ENCODE results near the gene ZDHHC18.
"Not testable (repeated sequence)": the region's sequence is repeated elsewhere in the genome, so short reads cannot be mapped to it uniquely, and the experiment has no call there.

The ZDHHC18 gene

GRCh38 chr1:26792924-26793323, 33.6 kb upstream of the ZDHHC18 start:
- Histone ChIP-seq H3K4me3 (ENCODE audit: low read depth, low read length) (no peak overlapping the region), H3K79me2 (ENCODE audit: control insufficient read depth, insufficient read depth, low read length, unreplicated experiment) (no peaks in the 10 kb centered on the region), H3K27me3 (ENCODE audit: insufficient read depth, low read length) (no peaks in the 10 kb centered on the region), H3K36me3 (ENCODE audit: insufficient read depth, low read length) (no peaks in the 10 kb centered on the region), H3K27ac (ENCODE audit: low read depth, low read length) (no peak overlapping the region), H3K4me1 (ENCODE audit: control insufficient read depth, insufficient read depth, low read length, unreplicated experiment) (peaks cover 16% of the 10 kb centered on the region), H2AFZ (ENCODE audit: low read length, unreplicated experiment) (no peak overlapping the region)

DNA sequence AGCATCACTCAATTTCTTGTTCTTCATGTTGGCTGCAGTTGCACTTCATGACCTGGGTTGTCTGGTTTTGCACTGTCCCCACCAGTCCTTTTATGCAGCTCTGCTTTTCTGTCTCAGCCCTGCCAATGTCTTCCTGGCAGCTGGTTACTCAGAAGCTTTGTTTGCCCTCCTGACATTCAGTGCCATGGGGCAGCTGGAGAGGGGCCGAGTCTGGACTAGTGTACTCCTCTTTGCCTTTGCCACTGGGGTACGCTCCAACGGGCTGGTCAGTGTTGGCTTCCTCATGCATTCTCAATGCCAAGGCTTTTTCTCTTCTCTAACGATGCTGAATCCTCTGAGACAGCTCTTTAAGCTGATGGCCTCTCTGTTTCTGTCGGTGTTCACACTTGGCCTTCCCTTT, 32.1 kb upstream of the ZDHHC18 start:
- no peaks in the 10 kb centered on the region for H3K27me3 ChIP-seq (ENCODE audit: insufficient read depth, low read length)
- no peak overlapping the region for H3K27ac ChIP-seq (ENCODE audit: low read depth, low read length)
- no peak overlapping the region for H2AFZ ChIP-seq (ENCODE audit: low read length, unreplicated experiment)
- no peaks in the 10 kb centered on the region for H3K79me2 ChIP-seq (ENCODE audit: control insufficient read depth, insufficient read depth, low read length, unreplicated experiment)
- peaks cover 22% of the 10 kb centered on the region for H3K4me1 ChIP-seq (ENCODE audit: control insufficient read depth, insufficient read depth, low read length, unreplicated experiment)
- no peaks in the 10 kb centered on the region for H3K36me3 ChIP-seq (ENCODE audit: insufficient read depth, low read length)
- no peak overlapping the region for H3K4me3 ChIP-seq (ENCODE audit: low read depth, low read length)

- peak overlapping the region; percentile 15; the same call in 1 of the 2 replicates for H3K27ac ChIP-seq (ENCODE audit: low read depth, low read length)
- no peaks in the 10 kb centered on the region for H3K36me3 ChIP-seq (ENCODE audit: insufficient read depth, low read length)
- H2AFZ ChIP-seq (ENCODE audit: low read length, unreplicated experiment), result no peak overlapping the region
- no peaks in the 10 kb centered on the region for H3K79me2 ChIP-seq (ENCODE audit: control insufficient read depth, insufficient read depth, low read length, unreplicated experiment)
- H3K27me3 ChIP-seq (ENCODE audit: insufficient read depth, low read length), result no peaks in the 10 kb centered on the region
- H3K4me3 ChIP-seq (ENCODE audit: low read depth, low read length), result no peak overlapping the region
- H3K4me1 ChIP-seq (ENCODE audit: control insufficient read depth, insufficient read depth, low read length, unreplicated experiment), result peaks cover 26% of the 10 kb centered on the region
These were observed 28.9 kb upstream of the ZDHHC18 start for GRCh38 chr1:26797627-26798026.

GRCh38 chr1:26799479-26800142, 26.9 kb upstream of the ZDHHC18 start:
- Histone ChIP-seq H2AFZ (ENCODE audit: low read length, unreplicated experiment) (peak overlapping the region; percentile 59), H3K27ac (ENCODE audit: low read depth, low read length) (peak overlapping the region; percentile 82)

GRCh38 chr1:26803932-26804331, 22.6 kb upstream of the ZDHHC18 start:
- H2AFZ ChIP-seq (ENCODE audit: low read length, unreplicated experiment); H3K27ac ChIP-seq (ENCODE audit: low read depth, low read length): not testable (repeated sequence)

More at GRCh38 chr1:26799479-26800142, 26.9 kb upstream of the ZDHHC18 start:
- H3K4me3 ChIP-seq (ENCODE audit: low read depth, low read length), result peak overlapping the region; percentile 49
- peaks cover 26% of the 10 kb centered on the region for H3K4me1 ChIP-seq (ENCODE audit: control insufficient read depth, insufficient read depth, low read length, unreplicated experiment)
- no peaks in the 10 kb centered on the region for H3K27me3 ChIP-seq (ENCODE audit: insufficient read depth, low read length)
- no peaks in the 10 kb centered on the region for H3K36me3 ChIP-seq (ENCODE audit: insufficient read depth, low read length)
- H3K79me2 ChIP-seq (ENCODE audit: control insufficient read depth, insufficient read depth, low read length, unreplicated experiment), result no peaks in the 10 kb centered on the region

GRCh38 chr1:26810105-26810504, 16.4 kb upstream of the ZDHHC18 start:
- not testable (repeated sequence) for H3K4me3 ChIP-seq (ENCODE audit: low read depth, low read length); H3K27ac ChIP-seq (ENCODE audit: low read depth, low read length); H3K36me3 ChIP-seq (ENCODE audit: insufficient read depth, low read length); H3K4me1 ChIP-seq (ENCODE audit: control insufficient read depth, insufficient read depth, low read length, unreplicated experiment); H3K27me3 ChIP-seq (ENCODE audit: insufficient read depth, low read length); H2AFZ ChIP-seq (ENCODE audit: low read length, unreplicated experiment); H3K79me2 ChIP-seq (ENCODE audit: control insufficient read depth, insufficient read depth, low read length, unreplicated experiment)

More at GRCh38 chr1:26803932-26804331, 22.6 kb upstream of the ZDHHC18 start:
- H3K27me3 ChIP-seq (ENCODE audit: insufficient read depth, low read length); H3K4me3 ChIP-seq (ENCODE audit: low read depth, low read length); H3K79me2 ChIP-seq (ENCODE audit: control insufficient read depth, insufficient read depth, low read length, unreplicated experiment); H3K36me3 ChIP-seq (ENCODE audit: insufficient read depth, low read length): not testable (repeated sequence)
- peaks cover 16% of the 10 kb centered on the region for H3K4me1 ChIP-seq (ENCODE audit: control insufficient read depth, insufficient read depth, low read length, unreplicated experiment)

GRCh38 chr1:26811057-26811456, 15.4 kb upstream of the ZDHHC18 start:
- H3K4me1 ChIP-seq (ENCODE audit: control insufficient read depth, insufficient read depth, low read length, unreplicated experiment), result no peaks in the 10 kb centered on the region
- H3K27ac ChIP-seq (ENCODE audit: low read depth, low read length), result no peak overlapping the region
- H3K36me3 ChIP-seq (ENCODE audit: insufficient read depth, low read length), result no peaks in the 10 kb centered on the region
- no peak overlapping the region for H3K4me3 ChIP-seq (ENCODE audit: low read depth, low read length)
- no peak overlapping the region for H2AFZ ChIP-seq (ENCODE audit: low read length, unreplicated experiment)
- no peaks in the 10 kb centered on the region for H3K79me2 ChIP-seq (ENCODE audit: control insufficient read depth, insufficient read depth, low read length, unreplicated experiment)
- no peaks in the 10 kb centered on the region for H3K27me3 ChIP-seq (ENCODE audit: insufficient read depth, low read length)

DNA sequence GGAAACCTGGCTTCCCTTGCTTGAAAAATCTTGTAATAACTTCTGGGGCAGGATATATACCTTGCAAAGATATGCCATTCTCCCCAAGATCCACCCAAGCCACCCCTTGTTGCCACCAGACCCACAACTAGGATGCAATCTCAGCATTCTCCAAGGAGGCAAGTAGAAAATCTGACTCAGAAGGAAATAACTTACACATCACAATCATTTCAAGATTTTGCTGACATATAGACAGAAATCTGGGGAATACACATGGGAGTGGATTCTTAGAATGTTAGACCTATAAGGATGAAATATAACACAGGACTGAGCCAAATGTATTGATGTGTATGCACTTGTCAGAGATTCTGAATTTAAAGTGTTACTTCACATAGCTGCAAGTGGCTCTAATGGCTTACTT, 14.8 kb upstream of the ZDHHC18 start:
- no peaks in the 10 kb centered on the region for H3K36me3 ChIP-seq (ENCODE audit: insufficient read depth, low read length)
- no peaks in the 10 kb centered on the region for H3K27me3 ChIP-seq (ENCODE audit: insufficient read depth, low read length)
- H3K79me2 ChIP-seq (ENCODE audit: control insufficient read depth, insufficient read depth, low read length, unreplicated experiment), result no peaks in the 10 kb centered on the region
- H3K4me3 ChIP-seq (ENCODE audit: low read depth, low read length), result no peak overlapping the region
- no peak overlapping the region for H2AFZ ChIP-seq (ENCODE audit: low read length, unreplicated experiment)
- no peak overlapping the region for H3K27ac ChIP-seq (ENCODE audit: low read depth, low read length)
- H3K4me1 ChIP-seq (ENCODE audit: control insufficient read depth, insufficient read depth, low read length, unreplicated experiment), result no peaks in the 10 kb centered on the region

- H3K4me1 ChIP-seq (ENCODE audit: control insufficient read depth, insufficient read depth, low read length, unreplicated experiment), result no peaks in the 10 kb centered on the region
- H3K36me3 ChIP-seq (ENCODE audit: insufficient read depth, low read length), result no peaks in the 10 kb centered on the region
- no peaks in the 10 kb centered on the region for H3K27me3 ChIP-seq (ENCODE audit: insufficient read depth, low read length)
- H2AFZ ChIP-seq (ENCODE audit: low read length, unreplicated experiment), result no peak overlapping the region
- H3K27ac ChIP-seq (ENCODE audit: low read depth, low read length), result no peak overlapping the region
- no peaks in the 10 kb centered on the region for H3K79me2 ChIP-seq (ENCODE audit: control insufficient read depth, insufficient read depth, low read length, unreplicated experiment)
- no peak overlapping the region for H3K4me3 ChIP-seq (ENCODE audit: low read depth, low read length)
These were observed 12.1 kb upstream of the ZDHHC18 start for GRCh38 chr1:26814377-26814776.

- no peaks in the 10 kb centered on the region for H3K4me1 ChIP-seq (ENCODE audit: control insufficient read depth, insufficient read depth, low read length, unreplicated experiment)
- H3K27ac ChIP-seq (ENCODE audit: low read depth, low read length), result no peak overlapping the region
- H3K36me3 ChIP-seq (ENCODE audit: insufficient read depth, low read length), result no peaks in the 10 kb centered on the region
- no peaks in the 10 kb centered on the region for H3K27me3 ChIP-seq (ENCODE audit: insufficient read depth, low read length)
- no peak overlapping the region for H2AFZ ChIP-seq (ENCODE audit: low read length, unreplicated experiment)
- no peaks in the 10 kb centered on the region for H3K79me2 ChIP-seq (ENCODE audit: control insufficient read depth, insufficient read depth, low read length, unreplicated experiment)
- H3K4me3 ChIP-seq (ENCODE audit: low read depth, low read length), result no peak overlapping the region
These were observed 11.6 kb upstream of the ZDHHC18 start for GRCh38 chr1:26814893-26815292.

- H3K27ac ChIP-seq (ENCODE audit: low read depth, low read length), result no peak overlapping the region
- peaks cover 1% of the 10 kb centered on the region for H3K4me1 ChIP-seq (ENCODE audit: control insufficient read depth, insufficient read depth, low read length, unreplicated experiment)
- no peak overlapping the region for H2AFZ ChIP-seq (ENCODE audit: low read length, unreplicated experiment)
- no peaks in the 10 kb centered on the region for H3K27me3 ChIP-seq (ENCODE audit: insufficient read depth, low read length)
- no peaks in the 10 kb centered on the region for H3K79me2 ChIP-seq (ENCODE audit: control insufficient read depth, insufficient read depth, low read length, unreplicated experiment)
- no peak overlapping the region for H3K4me3 ChIP-seq (ENCODE audit: low read depth, low read length)
- no peaks in the 10 kb centered on the region for H3K36me3 ChIP-seq (ENCODE audit: insufficient read depth, low read length)
These were observed 5.7 kb upstream of the ZDHHC18 start for GRCh38 chr1:26820784-26821269.
